Measurements from ENCODE around the gene COG4.

The COG4 gene

DNA sequence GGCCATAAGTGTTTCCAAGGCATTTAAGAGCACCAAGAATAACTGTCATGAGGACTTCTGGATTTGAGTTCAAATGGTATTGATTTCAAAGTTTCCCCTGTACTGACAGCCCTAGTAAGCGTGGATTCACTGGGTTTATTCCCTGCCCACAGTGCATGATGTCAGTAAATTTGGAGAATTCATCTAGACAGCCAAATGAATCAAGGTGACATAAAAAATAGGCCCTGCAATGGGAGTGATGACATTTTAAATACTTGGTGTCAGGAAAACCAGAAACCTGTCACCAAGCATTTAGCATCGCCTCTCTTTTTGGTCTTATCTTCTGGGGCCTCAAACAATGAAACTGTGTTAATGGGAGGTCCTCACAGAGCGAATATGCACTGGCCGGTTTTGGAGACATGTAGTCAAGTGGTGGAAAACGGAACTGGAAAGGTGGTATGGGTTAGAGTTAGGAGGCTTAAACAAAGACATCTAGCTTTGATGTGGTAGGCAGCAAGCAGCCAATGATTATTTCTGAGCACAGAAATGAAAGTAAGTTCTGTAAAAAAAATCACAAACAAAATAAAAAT is 29.1 kb downstream of the COG4 start (continued):
- no peak for TF ChIP-seq ZNF138 (tag by site-specific recombination; IDR thresholded peaks at IDR 0.05; ENCODE audit: borderline replicate concordance)

DNA sequence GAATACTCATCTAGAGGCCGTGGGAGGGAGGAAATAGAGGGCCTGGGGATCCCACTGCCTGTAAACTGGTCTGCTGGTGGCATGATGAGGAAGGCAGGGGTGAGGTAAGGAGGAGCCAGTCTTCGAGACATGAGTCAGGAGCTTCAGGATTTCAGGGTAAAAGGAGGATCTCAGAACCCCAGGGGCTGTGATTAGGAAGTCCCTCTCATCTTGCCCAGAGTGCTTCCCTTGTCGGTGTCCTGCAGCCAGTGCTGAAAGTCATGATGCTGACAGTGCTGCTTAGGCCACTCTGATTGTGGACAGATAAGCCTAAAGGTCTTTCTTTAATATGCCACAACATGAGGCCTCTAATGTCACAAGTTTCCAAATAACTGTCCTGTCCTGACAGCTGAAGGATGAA is 29.6 kb downstream of the COG4 start:
- POLR2A ChIA-PET: interaction anchor here (0.8 kb wide), 1 partner anchor 61 kb away, joined by 3 read pairs; no protein-coding TSS in a partner anchor

DNA sequence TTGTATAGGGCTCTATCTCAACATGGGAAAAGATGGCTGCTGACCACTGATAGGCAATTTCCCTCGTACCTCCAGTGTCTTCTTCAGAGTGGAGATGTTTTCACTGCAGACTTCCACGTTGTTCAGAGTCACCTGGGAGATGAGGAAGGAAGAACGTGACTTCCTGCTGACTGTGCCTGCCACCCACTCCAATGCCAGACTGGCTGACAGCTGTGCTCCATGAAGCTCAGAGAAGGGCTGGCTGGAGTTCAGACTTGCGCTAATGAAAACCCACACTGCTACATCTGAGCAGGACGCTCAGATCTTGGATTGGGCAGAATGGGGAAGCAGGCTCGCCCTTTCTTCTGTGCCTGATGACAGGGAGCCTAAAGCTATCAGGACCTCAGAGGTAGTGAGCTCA is 33.1 kb downstream of the COG4 start:
- H3K4me1 ChIP-seq (ENCODE audit: control insufficient read depth, insufficient read depth, low read length): no peaks in the 10 kb centered on the region
- no peak overlapping the region for H3K27ac ChIP-seq (ENCODE audit: extremely low read depth, low read depth, low read length)
- no peak for TF ChIP-seq ZNF416 (tag by site-specific recombination; IDR thresholded peaks at IDR 0.05)
- TF ChIP-seq ZNF350 (tag by site-specific recombination; IDR thresholded peaks at IDR 0.05): no peak
- no peak for TF ChIP-seq ZNF169 (tag by site-specific recombination; IDR thresholded peaks at IDR 0.05)
- no peak for TF ChIP-seq ZNF514 (tag by site-specific recombination; IDR thresholded peaks at IDR 0.05)
- TF ChIP-seq MEIS1 (CRISPR knock-in tag; IDR thresholded peaks at IDR 0.05; ENCODE audit: borderline replicate concordance): no peak
- no peak for TF ChIP-seq REPIN1 (tag by site-specific recombination; IDR thresholded peaks at IDR 0.05; ENCODE audit: low read depth)
- TF ChIP-seq ZNF16 (tag by site-specific recombination; IDR thresholded peaks at IDR 0.05; ENCODE audit: low read depth): no peak
- no peak for TF ChIP-seq KLF7 (tag by site-specific recombination; IDR thresholded peaks at IDR 0.05; ENCODE audit: borderline replicate concordance)
- no peak for TF ChIP-seq SALL2 (tag by site-specific recombination; IDR thresholded peaks at IDR 0.05; ENCODE audit: borderline replicate concordance)
- TF ChIP-seq ZNF658 (tag by site-specific recombination; IDR thresholded peaks at IDR 0.05): no peak
- TF ChIP-seq ZNF2 (tag by site-specific recombination; IDR thresholded peaks at IDR 0.05): no peak
- TF ChIP-seq, protein P1, sequence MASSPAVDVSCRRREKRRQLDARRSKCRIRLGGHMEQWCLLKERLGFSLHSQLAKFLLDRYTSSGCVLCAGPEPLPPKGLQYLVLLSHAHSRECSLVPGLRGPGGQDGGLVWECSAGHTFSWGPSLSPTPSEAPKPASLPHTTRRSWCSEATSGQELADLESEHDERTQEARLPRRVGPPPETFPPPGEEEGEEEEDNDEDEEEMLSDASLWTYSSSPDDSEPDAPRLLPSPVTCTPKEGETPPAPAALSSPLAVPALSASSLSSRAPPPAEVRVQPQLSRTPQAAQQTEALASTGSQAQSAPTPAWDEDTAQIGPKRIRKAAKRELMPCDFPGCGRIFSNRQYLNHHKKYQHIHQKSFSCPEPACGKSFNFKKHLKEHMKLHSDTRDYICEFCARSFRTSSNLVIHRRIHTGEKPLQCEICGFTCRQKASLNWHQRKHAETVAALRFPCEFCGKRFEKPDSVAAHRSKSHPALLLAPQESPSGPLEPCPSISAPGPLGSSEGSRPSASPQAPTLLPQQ (tag by site-specific recombination; IDR thresholded peaks at IDR 0.05): no peak
- TF ChIP-seq ZSCAN16 (tag by site-specific recombination; IDR thresholded peaks at IDR 0.05): no peak
- no peak for TF ChIP-seq ZNF433 (tag by site-specific recombination; IDR thresholded peaks at IDR 0.05; ENCODE audit: low read depth)
- no peak for TF ChIP-seq ZNF292 (tag by site-specific recombination; IDR thresholded peaks at IDR 0.05; ENCODE audit: borderline replicate concordance, low read depth)
- TF ChIP-seq ZFHX2 (tag by site-specific recombination; conservative IDR thresholded peaks at IDR 0.05): no peak
- no peak for TF ChIP-seq ZNF48 (tag by site-specific recombination; IDR thresholded peaks at IDR 0.05)
- no peak for TF ChIP-seq ZEB2 (tag by site-specific recombination; IDR thresholded peaks at IDR 0.05)
- ChIA-PET POLR2A (no interaction called here), CTCF (no interaction called here)
- no peak overlapping the region for H3K4me3 ChIP-seq (ENCODE audit: low read depth, low read length)
- H3K9me3 ChIP-seq (ENCODE audit: control insufficient read depth, insufficient read depth, low read depth, low read length): no peaks in the 10 kb centered on the region
- peaks cover 4 to 37% of the 10 kb centered on the region in 2 experiments for H3K36me3 ChIP-seq (ENCODE audit: control insufficient read depth in 2 of 2, insufficient read depth in 1 of 2, low read length in 2 of 2)

More for the DNA sequence above, 29.6 kb downstream of the COG4 start:
- Histone ChIP-seq H3K36me3 (ENCODE audit: control insufficient read depth in 2 of 2, insufficient read depth in 1 of 2, low read length in 2 of 2) (peaks cover 13 to 59% of the 10 kb centered on the region in 2 experiments), H3K4me1 (ENCODE audit: control insufficient read depth, insufficient read depth, low read length) (no peaks in the 10 kb centered on the region), H3K4me3 (ENCODE audit: low read depth, low read length) (no peak overlapping the region), H3K9me3 (ENCODE audit: control insufficient read depth, insufficient read depth, low read depth, low read length) (no peaks in the 10 kb centered on the region), H3K27ac (ENCODE audit: extremely low read depth, low read depth, low read length) (no peak overlapping the region)
- TF ChIP-seq ZNF76 (tag by site-specific recombination; IDR thresholded peaks at IDR 0.05; ENCODE audit: borderline replicate concordance, low read depth) (no peak), ZBTB48 (tag by site-specific recombination; IDR thresholded peaks at IDR 0.05) (no peak), WT1 (tag by site-specific recombination; IDR thresholded peaks at IDR 0.05) (no peak), ZNF175 (tag by site-specific recombination; IDR thresholded peaks at IDR 0.05) (no peak), ZEB2 (tag by site-specific recombination; IDR thresholded peaks at IDR 0.05) (no peak), GLIS1 (tag by site-specific recombination; IDR thresholded peaks at IDR 0.05) (peak; percentile 27; the same call in 1 of the 2 replicates)
- TF ChIP-seq, protein P2, sequence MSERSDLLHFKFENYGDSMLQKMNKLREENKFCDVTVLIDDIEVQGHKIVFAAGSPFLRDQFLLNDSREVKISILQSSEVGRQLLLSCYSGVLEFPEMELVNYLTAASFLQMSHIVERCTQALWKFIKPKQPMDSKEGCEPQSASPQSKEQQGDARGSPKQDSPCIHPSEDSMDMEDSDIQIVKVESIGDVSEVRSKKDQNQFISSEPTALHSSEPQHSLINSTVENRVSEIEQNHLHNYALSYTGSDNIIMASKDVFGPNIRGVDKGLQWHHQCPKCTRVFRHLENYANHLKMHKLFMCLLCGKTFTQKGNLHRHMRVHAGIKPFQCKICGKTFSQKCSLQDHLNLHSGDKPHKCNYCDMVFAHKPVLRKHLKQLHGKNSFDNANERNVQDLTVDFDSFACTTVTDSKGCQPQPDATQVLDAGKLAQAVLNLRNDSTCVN (tag by site-specific recombination; optimal IDR thresholded peaks at IDR 0.05): no peak
- TF ChIP-seq, protein P3, sequence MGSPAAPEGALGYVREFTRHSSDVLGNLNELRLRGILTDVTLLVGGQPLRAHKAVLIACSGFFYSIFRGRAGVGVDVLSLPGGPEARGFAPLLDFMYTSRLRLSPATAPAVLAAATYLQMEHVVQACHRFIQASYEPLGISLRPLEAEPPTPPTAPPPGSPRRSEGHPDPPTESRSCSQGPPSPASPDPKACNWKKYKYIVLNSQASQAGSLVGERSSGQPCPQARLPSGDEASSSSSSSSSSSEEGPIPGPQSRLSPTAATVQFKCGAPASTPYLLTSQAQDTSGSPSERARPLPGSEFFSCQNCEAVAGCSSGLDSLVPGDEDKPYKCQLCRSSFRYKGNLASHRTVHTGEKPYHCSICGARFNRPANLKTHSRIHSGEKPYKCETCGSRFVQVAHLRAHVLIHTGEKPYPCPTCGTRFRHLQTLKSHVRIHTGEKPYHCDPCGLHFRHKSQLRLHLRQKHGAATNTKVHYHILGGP (tag by site-specific recombination; IDR thresholded peaks at IDR 0.05): no peak
- CTCF ChIA-PET: no interaction called here
